DLD1 (cell line): Measurements from ENCODE around the gene STRBP.

Source experiments
- in situ Hi-C: cut with HindIII; loops from 2 replicates; pipeline ENCODE4 v1.10.0; 2017; ENCODE audit warnings: low sequenced_read_pairs

Gene STRBP

DNA sequence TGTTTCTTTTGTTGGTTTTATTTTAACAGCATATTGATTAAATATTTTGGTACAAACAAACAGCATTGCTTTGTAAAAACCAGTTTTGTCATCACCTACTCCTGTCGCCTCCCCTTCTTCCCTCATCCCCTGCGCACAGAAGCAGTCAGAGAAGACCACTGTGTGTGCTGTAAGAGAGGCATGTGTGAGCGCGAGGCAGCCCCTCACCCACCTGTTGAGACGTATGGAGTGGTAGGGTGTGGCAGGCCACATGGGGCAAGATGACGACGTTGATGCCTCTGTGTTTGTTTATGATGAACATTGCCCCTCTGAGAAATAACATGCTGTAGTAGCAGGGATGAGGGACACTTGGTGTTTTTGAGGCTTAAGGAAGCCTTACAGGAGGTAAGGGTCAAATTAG is 163.6 kb downstream of the STRBP start:
- in situ Hi-C loops, result no loop called here

- in situ Hi-C loops, result no loop called here
Measured at GRCh38 chr9:123102375-123103113, 165.8 kb downstream of the STRBP start.

- in situ Hi-C loops, result no loop called here
Measured at GRCh38 chr9:123099548-123099947, 168.8 kb downstream of the STRBP start.

DNA sequence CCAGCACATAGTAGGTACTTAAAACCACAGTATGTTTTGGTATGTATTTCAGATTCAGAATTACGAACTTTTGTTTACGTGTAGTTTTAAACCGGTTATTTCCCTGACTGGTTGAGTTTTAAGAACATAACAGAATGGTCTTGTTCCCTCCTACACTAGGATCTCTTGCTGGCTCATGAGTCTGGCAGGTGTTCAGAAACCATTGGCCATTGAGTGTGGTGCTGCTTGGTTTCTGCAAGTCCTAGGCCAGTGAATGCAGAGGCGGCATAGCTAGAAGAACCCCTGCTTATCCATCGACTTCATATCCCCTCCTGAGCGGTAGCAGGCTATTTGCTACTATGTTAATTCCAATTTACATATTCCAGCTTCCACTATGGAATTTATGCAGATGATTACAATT is 169.3 kb downstream of the STRBP start:
- in situ Hi-C loops, result no loop called here

- in situ Hi-C loops, result no loop called here
Measured at GRCh38 chr9:123098096-123098459, 170.3 kb downstream of the STRBP start.

DNA sequence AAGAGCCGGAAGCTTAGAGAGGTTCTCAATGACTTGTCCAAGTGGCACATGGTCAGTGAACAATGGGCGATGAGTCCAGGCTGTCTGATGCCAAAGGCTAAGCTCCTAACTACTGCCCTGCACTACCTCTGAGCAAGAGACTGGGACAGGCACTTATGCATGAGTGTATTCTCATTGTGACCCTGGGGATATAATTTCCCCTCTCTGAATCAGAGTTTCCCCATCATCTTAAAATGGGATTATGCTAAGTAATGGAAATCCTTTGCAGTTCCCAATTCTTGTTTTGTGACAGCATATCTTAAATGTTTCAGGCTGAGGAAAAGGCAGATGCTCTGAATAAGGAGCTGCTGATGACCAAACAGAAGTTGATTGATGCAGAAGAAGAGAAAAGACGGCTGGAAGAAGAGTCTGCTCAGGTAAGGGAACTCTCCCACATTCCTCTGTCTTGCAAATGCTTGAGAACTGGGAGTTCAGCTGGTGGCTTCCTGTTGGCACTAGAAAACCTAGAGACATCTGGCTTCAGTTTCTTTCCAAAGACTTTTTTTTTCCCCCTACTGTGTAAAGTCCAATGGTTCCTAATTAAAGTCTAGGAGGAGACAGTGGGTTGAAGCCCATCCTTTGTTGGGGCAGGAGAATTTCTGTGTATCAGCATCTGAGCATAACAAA is 170.8 kb downstream of the STRBP start:
- in situ Hi-C loops, result no loop called here

DNA sequence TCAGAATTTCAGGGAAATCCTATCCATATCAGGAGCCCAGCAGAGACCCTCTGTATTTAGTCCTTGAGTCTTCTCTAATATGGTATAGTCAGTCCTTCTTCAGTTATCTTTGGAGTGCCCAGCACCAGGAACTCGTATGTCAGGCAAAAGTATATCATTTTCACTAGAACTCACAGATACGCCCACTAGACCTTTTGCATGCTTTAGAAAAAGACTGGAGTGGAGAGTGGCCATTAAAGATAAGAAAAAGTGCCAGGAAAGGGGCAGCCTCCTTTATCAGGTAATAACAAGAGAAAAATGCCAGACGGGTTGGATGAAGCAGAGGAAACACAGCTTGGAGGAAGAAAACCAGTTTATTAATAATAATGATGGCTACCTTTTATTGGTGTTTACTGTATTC is 171.4 kb downstream of the STRBP start:
- in situ Hi-C loops, result no loop called here

GRCh38 chr9:123093141-123093540 is 175.2 kb downstream of the STRBP start:
- in situ Hi-C loops, result no loop called here

DNA sequence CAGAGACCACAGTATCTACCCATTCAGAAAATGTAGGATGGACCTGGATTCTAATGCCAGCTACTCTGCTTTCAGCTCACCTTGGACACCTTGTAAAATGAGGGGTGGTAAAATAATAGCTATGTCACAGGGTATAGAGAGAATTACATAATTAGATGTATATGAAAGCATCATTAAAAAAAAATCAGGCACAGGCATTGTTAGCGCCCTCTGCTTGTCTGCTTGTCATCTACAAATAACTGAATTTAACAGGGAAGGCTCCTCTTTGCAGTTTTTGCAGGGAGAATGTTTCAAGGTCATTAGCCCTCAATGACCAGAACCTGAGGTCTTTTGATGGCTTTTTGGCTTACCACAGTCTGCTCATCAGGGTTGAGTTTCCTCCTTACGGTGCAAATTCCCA is 176.9 kb downstream of the STRBP start:
- in situ Hi-C loops, result no loop called here

- in situ Hi-C loops, result no loop called here
Measured at GRCh38 chr9:123090956-123091355, 177.4 kb downstream of the STRBP start.

DNA sequence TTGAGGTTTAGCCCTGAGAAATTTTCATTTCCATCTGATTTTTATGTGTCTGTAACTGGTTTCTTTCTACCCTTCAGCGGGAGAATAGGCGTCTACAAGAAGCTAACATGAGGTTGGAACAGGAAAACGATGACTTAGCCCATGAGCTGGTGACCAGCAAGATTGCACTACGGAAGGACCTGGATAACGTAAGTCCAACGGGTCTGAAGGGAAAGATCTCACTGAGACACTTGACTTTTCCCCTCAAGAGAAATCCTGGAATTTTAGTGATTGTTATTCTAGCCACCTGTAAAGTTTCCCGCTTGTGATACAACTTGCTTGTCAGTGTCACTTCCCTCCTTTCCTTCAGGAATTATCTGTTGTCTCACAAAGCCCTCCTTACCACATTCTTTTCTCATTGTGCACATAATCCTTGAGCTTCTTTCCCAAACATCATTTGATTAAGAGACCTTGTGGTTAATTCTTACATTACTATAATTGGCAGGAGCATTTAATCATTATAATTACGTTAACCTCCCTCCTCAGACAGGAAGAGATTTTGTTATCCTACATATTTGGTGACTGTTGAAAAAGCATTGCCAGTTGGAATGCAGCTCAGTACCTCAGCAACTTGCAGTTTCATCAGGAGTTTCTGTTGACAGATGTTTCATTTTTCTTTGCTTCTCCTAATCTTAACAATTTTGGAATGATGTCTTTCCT is 178.0 kb downstream of the STRBP start:
- in situ Hi-C loops, result no loop called here

GRCh38 chr9:123089790-123090189 is 178.6 kb downstream of the STRBP start:
- in situ Hi-C loops, result no loop called here

- in situ Hi-C loops, result no loop called here
Measured at GRCh38 chr9:123089040-123089439, 179.3 kb downstream of the STRBP start.

GRCh38 chr9:123087359-123087888 is 181.0 kb downstream of the STRBP start:
- in situ Hi-C loops, result no loop called here

- in situ Hi-C loops, result no loop called here
Measured at GRCh38 chr9:123085916-123086315, 182.5 kb downstream of the STRBP start.

- in situ Hi-C loops, result no loop called here
Measured at GRCh38 chr9:123084256-123084655, 184.1 kb downstream of the STRBP start.

GRCh38 chr9:123083680-123084079 is 184.7 kb downstream of the STRBP start:
- in situ Hi-C loops, result no loop called here

DNA sequence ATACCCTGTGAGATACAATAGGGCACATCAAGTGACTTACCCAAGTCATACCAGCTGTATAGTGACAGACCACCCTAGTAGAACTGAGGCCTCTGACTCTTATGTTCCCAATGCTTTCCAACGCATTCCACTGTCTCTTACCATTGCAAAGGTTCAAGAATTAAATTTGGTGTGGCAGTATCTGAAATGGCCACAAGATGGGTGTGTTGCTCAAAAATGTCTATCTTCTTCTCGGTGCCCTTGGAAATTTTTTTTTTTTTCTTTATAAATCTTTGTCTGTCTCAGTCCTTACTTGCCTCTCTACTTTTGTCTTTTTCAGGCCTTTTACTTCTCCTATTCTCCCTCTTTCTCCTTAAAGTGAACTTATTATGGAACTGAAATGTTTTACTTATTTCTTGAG is 186.6 kb downstream of the STRBP start:
- in situ Hi-C loops, result no loop called here

DNA sequence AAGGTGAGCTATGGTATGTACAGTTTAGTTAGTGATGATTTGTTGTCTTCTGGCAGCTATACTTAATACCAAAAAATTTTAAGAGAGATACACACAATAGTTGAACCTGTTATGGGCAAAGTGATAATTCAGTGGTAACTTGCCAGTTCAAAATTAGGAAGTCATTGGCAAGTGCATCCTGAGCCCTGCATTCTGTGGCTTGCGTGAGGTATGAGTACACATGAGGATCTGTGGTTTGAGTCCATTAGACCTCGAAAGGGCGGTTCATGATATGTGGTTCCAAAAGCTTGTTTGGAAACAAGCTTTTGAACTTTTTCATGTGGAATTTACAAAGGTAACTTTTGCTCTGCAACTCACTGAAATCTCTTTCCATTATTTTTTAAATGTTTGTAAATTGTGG is 187.9 kb downstream of the STRBP start:
- in situ Hi-C loops, result no loop called here

- in situ Hi-C loops, result no loop called here
Measured at GRCh38 chr9:123074628-123075027, 193.8 kb downstream of the STRBP start.

- in situ Hi-C loops, result no loop called here
Measured at GRCh38 chr9:123073991-123074422, 194.4 kb downstream of the STRBP start.

DNA sequence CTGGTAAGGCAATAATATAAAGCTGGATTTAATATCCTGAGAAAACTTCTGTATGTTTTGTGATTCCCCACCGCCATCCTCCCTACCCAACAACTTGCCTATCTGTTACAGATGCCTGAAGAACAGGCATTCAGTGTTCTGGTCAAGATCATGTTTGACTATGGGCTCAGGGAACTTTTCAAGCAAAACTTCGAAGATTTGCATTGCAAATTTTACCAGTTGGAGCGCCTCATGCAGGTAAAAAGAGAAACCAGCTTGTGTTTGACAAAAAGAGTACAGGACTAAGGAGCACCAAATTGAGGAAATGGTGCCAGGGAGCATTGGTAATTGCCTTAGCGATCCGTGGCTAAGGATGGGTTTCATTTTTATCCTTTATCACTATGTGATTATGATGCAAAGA is 194.9 kb downstream of the STRBP start:
- in situ Hi-C loops, result no loop called here
